ENCODE measurements around the gene ACSL1. TPM values are rescaled to one million over a fixed set of nuclear protein-coding genes. Genes with fewer than 3 reads are reported as not detected.

ACSL1 gene
- total and polyA plus RNA-seq, 2 donors from 2014 or later: 98.1 to 322 TPM

DNA sequence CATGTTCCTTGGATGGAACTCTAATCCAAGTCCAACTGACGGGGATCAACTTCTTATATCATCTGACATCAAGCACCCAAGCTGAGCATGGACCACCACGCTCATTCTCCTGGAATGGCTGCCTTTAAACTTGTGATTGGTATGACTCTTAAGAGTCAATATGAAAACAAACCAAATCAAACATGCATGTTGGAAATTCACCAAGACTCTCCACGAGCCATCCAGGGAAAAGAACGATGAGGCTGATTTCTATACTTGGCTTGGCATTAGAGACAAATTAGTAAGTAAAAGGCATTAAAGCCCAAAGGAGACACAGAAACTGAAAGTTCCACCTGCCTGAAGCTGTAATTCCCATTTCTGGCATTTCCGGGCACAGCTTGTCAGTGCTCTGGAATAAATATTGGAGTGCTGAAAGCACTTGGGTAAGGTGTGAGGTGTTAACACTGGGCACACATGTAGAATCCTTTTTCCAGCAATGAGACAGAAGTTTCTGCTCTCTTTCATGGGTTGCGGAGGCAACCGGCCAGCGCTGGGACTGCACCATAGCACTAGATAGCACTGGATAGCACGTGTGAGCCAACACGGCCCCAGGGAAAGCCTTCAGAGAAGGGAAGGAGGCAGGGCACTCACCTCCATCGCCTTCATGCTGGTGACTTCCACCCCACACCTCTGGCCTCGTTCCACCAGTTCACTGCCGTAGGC lies 49.8 kb downstream of the ACSL1 start:
- H3K9ac ChIP-seq (ENCODE audit: low read length in 3 of 3): no peak overlapping the region
- H3K27me3 ChIP-seq (ENCODE audit: control insufficient read depth, insufficient read depth, low read length): no peaks in the 10 kb centered on the region
- intact Hi-C loops (cut with DNase I): no loop called here
- peaks cover 0 to 34% (median 15%) of the 10 kb centered on the region in 3 donors for H3K36me3 ChIP-seq (ENCODE audit: control insufficient read depth in 2 of 3, insufficient read depth in 3 of 3, low read length in 3 of 3)
- TF ChIP-seq, protein P1, sequence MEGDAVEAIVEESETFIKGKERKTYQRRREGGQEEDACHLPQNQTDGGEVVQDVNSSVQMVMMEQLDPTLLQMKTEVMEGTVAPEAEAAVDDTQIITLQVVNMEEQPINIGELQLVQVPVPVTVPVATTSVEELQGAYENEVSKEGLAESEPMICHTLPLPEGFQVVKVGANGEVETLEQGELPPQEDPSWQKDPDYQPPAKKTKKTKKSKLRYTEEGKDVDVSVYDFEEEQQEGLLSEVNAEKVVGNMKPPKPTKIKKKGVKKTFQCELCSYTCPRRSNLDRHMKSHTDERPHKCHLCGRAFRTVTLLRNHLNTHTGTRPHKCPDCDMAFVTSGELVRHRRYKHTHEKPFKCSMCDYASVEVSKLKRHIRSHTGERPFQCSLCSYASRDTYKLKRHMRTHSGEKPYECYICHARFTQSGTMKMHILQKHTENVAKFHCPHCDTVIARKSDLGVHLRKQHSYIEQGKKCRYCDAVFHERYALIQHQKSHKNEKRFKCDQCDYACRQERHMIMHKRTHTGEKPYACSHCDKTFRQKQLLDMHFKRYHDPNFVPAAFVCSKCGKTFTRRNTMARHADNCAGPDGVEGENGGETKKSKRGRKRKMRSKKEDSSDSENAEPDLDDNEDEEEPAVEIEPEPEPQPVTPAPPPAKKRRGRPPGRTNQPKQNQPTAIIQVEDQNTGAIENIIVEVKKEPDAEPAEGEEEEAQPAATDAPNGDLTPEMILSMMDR (IDR thresholded peaks at IDR 0.05; ENCODE audit: borderline replicate concordance, extremely low read depth, insufficient read depth): no peak
- H3K4me3 ChIP-seq (ENCODE audit: low read length in 3 of 3): no peak overlapping the region
- H3K27ac ChIP-seq (ENCODE audit: low read depth in 2 of 2, low read length in 2 of 2): no peak overlapping the region
- no peak for FAIRE-seq
- no peak for DNase-seq
- H3K4me1 ChIP-seq (ENCODE audit: control insufficient read depth in 2 of 3, insufficient read depth in 2 of 3, low read depth in 1 of 3, low read length in 3 of 3): no peaks in the 10 kb centered on the region
- no peaks in the 10 kb centered on the region for H3K9me3 ChIP-seq (ENCODE audit: control insufficient read depth in 2 of 3, insufficient read depth in 1 of 3, low read length in 3 of 3)

DNA sequence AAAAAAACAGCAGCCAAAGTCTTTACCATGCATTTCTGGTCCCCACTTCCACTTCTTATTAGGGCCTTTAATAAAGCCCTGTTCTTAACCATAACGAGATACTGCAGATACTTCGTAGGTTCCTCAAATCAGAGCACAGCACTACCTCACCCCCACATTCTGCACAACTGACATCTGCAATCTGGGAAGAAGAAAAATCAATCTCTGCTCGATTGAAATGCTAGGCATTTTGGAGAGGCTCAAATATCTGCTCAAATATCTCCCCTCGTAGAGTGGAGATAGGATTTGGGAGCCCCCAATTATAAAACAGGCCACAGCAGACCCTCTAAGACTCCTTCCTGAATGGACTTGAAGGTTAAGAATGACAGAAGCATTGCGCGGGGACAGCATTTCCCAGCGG lies 51.6 kb downstream of the ACSL1 start:
- no peak for FAIRE-seq
- H3K4me1 ChIP-seq (ENCODE audit: control insufficient read depth in 2 of 3, insufficient read depth in 2 of 3, low read depth in 1 of 3, low read length in 3 of 3): no peaks in the 10 kb centered on the region

DNA sequence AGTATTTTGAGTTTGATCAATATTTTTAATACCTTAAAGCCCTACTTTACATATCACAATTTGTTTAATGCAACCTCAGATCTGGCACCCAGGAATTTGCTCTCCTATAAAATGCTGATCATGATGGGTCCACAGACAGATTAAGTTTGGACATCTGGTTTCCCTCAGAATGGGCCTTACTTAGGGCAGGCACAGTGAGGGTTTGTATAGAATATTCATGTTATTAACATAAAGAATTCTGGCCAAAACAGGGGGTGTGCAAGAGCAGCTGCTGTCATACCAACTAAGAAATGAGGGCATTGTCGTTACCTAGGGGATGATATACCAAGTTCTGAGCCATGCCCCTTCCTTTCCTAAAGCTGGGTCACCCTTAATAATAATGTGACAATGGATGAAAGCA lies 54.4 kb downstream of the ACSL1 start:
- no peak for DNase-seq
- intact Hi-C loops (cut with DNase I): no loop called here
- peaks cover 0 to 59% (median 28%) of the 10 kb centered on the region in 3 donors for H3K36me3 ChIP-seq (ENCODE audit: control insufficient read depth in 2 of 3, insufficient read depth in 3 of 3, low read length in 3 of 3)

More for the DNA sequence above, 51.6 kb downstream of the ACSL1 start:
- no peak overlapping the region for H3K27ac ChIP-seq (ENCODE audit: low read depth in 2 of 2, low read length in 2 of 2)
- intact Hi-C loops (cut with DNase I): no loop called here
- TF ChIP-seq, protein P1 (IDR thresholded peaks at IDR 0.05; ENCODE audit: borderline replicate concordance, extremely low read depth, insufficient read depth): no peak
- H3K4me3 ChIP-seq (ENCODE audit: low read length in 3 of 3): no peak overlapping the region
- no peak overlapping the region for H3K9ac ChIP-seq (ENCODE audit: low read length in 3 of 3)
- no peaks in the 10 kb centered on the region for H3K9me3 ChIP-seq (ENCODE audit: control insufficient read depth in 2 of 3, insufficient read depth in 1 of 3, low read length in 3 of 3)
- no peak for DNase-seq
- H3K36me3 ChIP-seq (ENCODE audit: control insufficient read depth in 2 of 3, insufficient read depth in 3 of 3, low read length in 3 of 3): peaks cover 0 to 42% (median 21%) of the 10 kb centered on the region in 3 donors
- no peaks in the 10 kb centered on the region for H3K27me3 ChIP-seq (ENCODE audit: control insufficient read depth, insufficient read depth, low read length)

More for the DNA sequence above, 54.4 kb downstream of the ACSL1 start:
- Histone ChIP-seq H3K9me3 (ENCODE audit: control insufficient read depth in 2 of 3, insufficient read depth in 1 of 3, low read length in 3 of 3) (no peaks in the 10 kb centered on the region), H3K27ac (ENCODE audit: low read depth in 2 of 2, low read length in 2 of 2) (no peak overlapping the region), H3K4me1 (ENCODE audit: control insufficient read depth in 2 of 3, insufficient read depth in 2 of 3, low read depth in 1 of 3, low read length in 3 of 3) (no peaks in the 10 kb centered on the region), H3K9ac (ENCODE audit: low read length in 3 of 3) (no peak overlapping the region), H3K27me3 (ENCODE audit: control insufficient read depth, insufficient read depth, low read length) (no peaks in the 10 kb centered on the region), H3K4me3 (ENCODE audit: low read length in 3 of 3) (no peak overlapping the region)
- FAIRE-seq: no peak
- TF ChIP-seq, protein P1 (IDR thresholded peaks at IDR 0.05; ENCODE audit: borderline replicate concordance, extremely low read depth, insufficient read depth): no peak

Data from kidney (tissue), 14 donors.